Transverse colon (tissue), 4 donors: ENCODE data around the gene CRABP2. TPM values are rescaled to one million over a fixed set of nuclear protein-coding genes. Genes with fewer than 3 reads are reported as not detected.

Experiments used
- DNase-seq: peaks from one replicate; pipeline ENCODE4 v3.0.0-alpha.2; 2019
- H3K27ac ChIP-seq, 4 donors: fragments of 200-600 bp; sonication (generic); 2 replicates each; pipeline ENCODE4 v1.5.1; 2016 to 2018; ENCODE audit warnings: inconsistent platforms in 4 of 4
- H3K27me3 ChIP-seq: fragments of 200-600 bp; sonication (generic); 2 replicates; pipeline ENCODE4 v1.5.1; 2017; ENCODE audit warnings: inconsistent platforms
- H3K36me3 ChIP-seq, 4 donors: fragments of 200-600 bp; sonication (generic); 2 replicates each; pipeline ENCODE4 v1.5.1; 2017 to 2019; ENCODE audit warnings: inconsistent platforms in 4 of 4
- H3K4me1 ChIP-seq, 4 donors: fragments of 200-600 bp; sonication (generic); 2 replicates each; pipeline ENCODE4 v1.5.1; 2017 to 2020; ENCODE audit warnings: inconsistent platforms in 4 of 4
- H3K4me3 ChIP-seq, 4 donors: fragments of 200-600 bp; sonication (generic); 1 replicate in 1 of 4; 2 replicates in 3 of 4; pipeline versions ENCODE4 v1.5.1 to v1.6.1; 2017 to 2019; ENCODE audit warnings: inconsistent platforms in 4 of 4
- H3K9me3 ChIP-seq, 2 donors: fragments of 200-600 bp; sonication (generic); 2 replicates each; pipeline ENCODE4 v1.5.1; 2017 to 2019; ENCODE audit warnings: inconsistent platforms in 2 of 2
- EP300 ChIP-seq: sonication (generic); formaldehyde crosslinking; IDR thresholded peaks from one replicate; pipeline ENCODE4 v1.6.1; 2017; ENCODE audit warnings: antibody characterized with exemption, low read depth
- POLR2A ChIP-seq: fragments of 450-650 bp; IDR thresholded peaks from one replicate; pipeline ENCODE4 v1.6.1; 2016; ENCODE audit warnings: antibody characterized with exemption, mild to moderate bottlenecking, moderate library complexity
- POLR2AphosphoS5 ChIP-seq, 3 donors: sonication (generic); formaldehyde crosslinking; IDR thresholded peaks; one replicate each; pipeline ENCODE4 v1.6.1; 2016; ENCODE audit warnings: antibody characterized with exemption in 3 of 3
- WGBS, 2 donors: methylation state at CpG; one replicate each; pipeline ENCODE4 v1.1.5; 2018; ENCODE audit warnings: low coverage in 1 of 2; 5-methylcytosine and 5-hydroxymethylcytosine counted together
- in situ Hi-C, 4 donors: fragments of 200-750 bp; cut with MboI; loops; one replicate each; pipeline versions ENCODE4 v1.15.0 to v1.15.1; 2017; ENCODE audit warnings: low sequenced_read_pairs in 3 of 4, low pct_ligation_motif_present in 1 of 4, low pct_unique_long_range_greater_than_20kb in 1 of 4
- intact Hi-C: fragments of 100-400 bp; cut with DNase I; formaldehyde crosslinking; loops from one replicate; pipeline ENCODE4 v1.15.1; 2023; ENCODE audit warnings: low total_unique reads
- total RNA-seq, 4 donors: library from RNA; depleted of rRNA; stranded (reverse); fragments of >200 nt; gene quantifications; one replicate each; pipeline ENCODE4 v1.1.0, GENCODE V29; 2016
- TF ChIP-seq, protein P1 (sequence below), 5 experiments: fragments of 200-600 bp in 3 of 5; fragments of 450-650 bp in 2 of 5; sonication (generic) in 3 of 5; IDR thresholded peaks; 1 replicate in 2 of 5; 2 replicates in 3 of 5; pipeline ENCODE4 v1.5.1; 2016 to 2017; ENCODE audit warnings: antibody characterized with exemption in 5 of 5, inconsistent platforms in 3 of 5, mild to moderate bottlenecking in 2 of 5, moderate library complexity in 1 of 5

The CRABP2 gene
- total RNA-seq, 4 donors from 2014 or later, result 0.79 to 1.9 TPM; not detected in 2

- Histone ChIP-seq H3K27me3 (no peaks in the 10 kb centered on the region), H3K27ac (no peak overlapping the region), H3K4me1 (peaks cover 27 to 52% (median 40%) of the 10 kb centered on the region in 4 donors)
Measured at GRCh38 chr1:156743367-156744302, 38.3 kb upstream of the CRABP2 start.

DNA sequence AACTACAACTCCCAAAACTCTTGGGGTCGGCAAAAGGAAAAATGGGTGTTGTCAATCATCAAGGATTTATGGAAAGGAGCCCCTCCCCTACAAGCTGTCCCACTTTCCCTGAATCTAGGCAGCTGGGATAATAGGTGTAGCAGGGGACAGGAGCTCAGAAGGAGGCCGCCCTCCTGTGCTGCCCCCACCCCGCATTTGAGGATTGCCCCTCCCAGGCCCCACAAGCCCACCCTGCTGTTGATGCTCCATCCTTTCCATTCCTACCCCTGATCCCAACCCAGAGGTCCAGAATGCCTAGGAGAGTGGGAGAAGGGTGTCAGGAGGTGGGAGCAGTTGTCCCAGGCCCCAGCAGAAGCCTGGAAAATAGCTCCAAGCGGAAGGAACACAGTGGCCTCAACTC is 37.4 kb upstream of the CRABP2 start:
- Histone ChIP-seq H3K36me3 (peaks cover 0 to 10% (median 4%) of the 10 kb centered on the region in 4 donors), H3K9me3 (no peaks in the 10 kb centered on the region), H3K4me3 (no peak overlapping the region), H3K27me3 (no peaks in the 10 kb centered on the region), H3K27ac (no peak overlapping the region), H3K4me1 (peaks cover 21 to 44% (median 31%) of the 10 kb centered on the region in 4 donors)
- TF ChIP-seq, protein P1, sequence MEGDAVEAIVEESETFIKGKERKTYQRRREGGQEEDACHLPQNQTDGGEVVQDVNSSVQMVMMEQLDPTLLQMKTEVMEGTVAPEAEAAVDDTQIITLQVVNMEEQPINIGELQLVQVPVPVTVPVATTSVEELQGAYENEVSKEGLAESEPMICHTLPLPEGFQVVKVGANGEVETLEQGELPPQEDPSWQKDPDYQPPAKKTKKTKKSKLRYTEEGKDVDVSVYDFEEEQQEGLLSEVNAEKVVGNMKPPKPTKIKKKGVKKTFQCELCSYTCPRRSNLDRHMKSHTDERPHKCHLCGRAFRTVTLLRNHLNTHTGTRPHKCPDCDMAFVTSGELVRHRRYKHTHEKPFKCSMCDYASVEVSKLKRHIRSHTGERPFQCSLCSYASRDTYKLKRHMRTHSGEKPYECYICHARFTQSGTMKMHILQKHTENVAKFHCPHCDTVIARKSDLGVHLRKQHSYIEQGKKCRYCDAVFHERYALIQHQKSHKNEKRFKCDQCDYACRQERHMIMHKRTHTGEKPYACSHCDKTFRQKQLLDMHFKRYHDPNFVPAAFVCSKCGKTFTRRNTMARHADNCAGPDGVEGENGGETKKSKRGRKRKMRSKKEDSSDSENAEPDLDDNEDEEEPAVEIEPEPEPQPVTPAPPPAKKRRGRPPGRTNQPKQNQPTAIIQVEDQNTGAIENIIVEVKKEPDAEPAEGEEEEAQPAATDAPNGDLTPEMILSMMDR (IDR thresholded peaks at IDR 0.05), result no peak
- TF ChIP-seq EP300, result no peak
- TF ChIP-seq POLR2A, result no peak
- no peak for TF ChIP-seq POLR2AphosphoS5 (IDR thresholded peaks at IDR 0.05)
- no peak for DNase-seq
- intact Hi-C loops (no loop called here), in situ Hi-C loops (no loop called here)
- WGBS, 2 donors, result 92% methylated on average over 4 of the region's 4 CpGs; no CpG with 5 or more reads in 1 of the 2 donors

More at GRCh38 chr1:156743367-156744302, 38.3 kb upstream of the CRABP2 start:
- DNase-seq, result no peak
- intact Hi-C loops, result no loop called here
- Histone ChIP-seq H3K9me3 (no peaks in the 10 kb centered on the region), H3K4me3 (no peak overlapping the region), H3K36me3 (peaks cover 0 to 10% (median 4%) of the 10 kb centered on the region in 4 donors)
- in situ Hi-C loops, result no loop called here
- 86 to 100% methylated on average over 4 to 14 of the region's 14 CpGs for WGBS, 2 donors
- TF ChIP-seq EP300, result no peak
- no peak for TF ChIP-seq POLR2AphosphoS5 (IDR thresholded peaks at IDR 0.05)
- TF ChIP-seq POLR2A, result no peak
- TF ChIP-seq, protein P1 (IDR thresholded peaks at IDR 0.05), result no peak

DNA sequence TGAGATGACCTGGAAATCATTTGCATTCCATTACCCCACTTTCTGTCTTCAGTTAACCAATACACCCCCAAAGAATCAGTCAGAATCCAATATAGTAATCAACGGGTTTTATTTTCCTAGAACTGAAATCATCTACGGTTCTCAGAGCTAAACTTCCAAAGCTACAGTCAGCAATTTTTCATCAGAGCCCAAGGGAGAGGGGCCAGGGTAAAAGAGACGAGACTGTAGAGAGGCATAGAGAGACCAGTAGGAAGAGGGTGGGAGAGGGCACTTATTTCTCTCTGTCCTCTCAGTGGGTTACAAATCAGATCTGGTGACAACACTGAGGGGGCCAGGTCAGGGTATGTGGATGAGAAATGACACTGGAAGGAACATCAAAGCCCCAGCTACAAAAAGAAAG is 36.6 kb upstream of the CRABP2 start:
- Histone ChIP-seq H3K27ac (peak overlapping the region; percentile 76 to 89 (median 84)), H3K4me3 (no peak overlapping the region), H3K4me1 (peaks cover 17 to 37% (median 25%) of the 10 kb centered on the region in 4 donors), H3K9me3 (no peaks in the 10 kb centered on the region), H3K36me3 (peaks cover 0 to 10% (median 4%) of the 10 kb centered on the region in 4 donors), H3K27me3 (no peaks in the 10 kb centered on the region)
- 75% methylated on average over 3 of the region's 3 CpGs; no CpG with 5 or more reads in 1 of the 2 donors for WGBS, 2 donors
- intact Hi-C loops (no loop called here), in situ Hi-C loops (no loop called here)
- no peak for DNase-seq
- TF ChIP-seq POLR2AphosphoS5 (IDR thresholded peaks at IDR 0.05) (no peak), EP300 (no peak), POLR2A (no peak)
- TF ChIP-seq, protein P1 (IDR thresholded peaks at IDR 0.05), result no peak

DNA sequence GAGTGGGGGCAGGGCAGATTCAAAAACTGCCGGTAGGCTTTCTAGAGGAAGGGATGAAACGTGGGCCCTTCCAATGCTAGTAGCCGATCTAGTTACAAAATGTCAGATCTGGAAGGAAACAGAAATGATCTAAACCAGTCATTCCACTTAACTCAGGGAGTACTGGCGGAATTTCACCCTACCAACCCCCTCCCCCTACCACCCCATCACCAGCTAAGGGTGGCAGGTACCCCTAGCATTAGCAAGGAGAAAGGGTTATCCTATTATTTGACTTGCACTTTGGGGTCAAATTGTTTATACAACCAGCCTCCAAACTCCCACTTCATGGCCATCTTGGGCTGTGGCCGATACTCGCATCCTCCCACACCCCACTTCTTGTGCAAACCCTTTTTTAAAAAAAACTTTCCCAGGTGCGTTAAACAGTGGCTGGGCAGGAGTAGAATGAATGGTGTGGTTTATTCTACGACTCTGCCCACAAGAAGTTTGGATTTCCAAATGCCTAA is 36.1 kb upstream of the CRABP2 start:
- in situ Hi-C loops (no loop called here), intact Hi-C loops (no loop called here)
- DNase-seq, result no peak
- peaks cover 17 to 33% (median 21%) of the 10 kb centered on the region in 4 donors for H3K4me1 ChIP-seq
- TF ChIP-seq EP300 (no peak), POLR2A (no peak), POLR2AphosphoS5 (IDR thresholded peaks at IDR 0.05) (no peak)
- TF ChIP-seq, protein P1 (IDR thresholded peaks at IDR 0.05), result no peak
- WGBS, 2 donors, result 44 to 46% methylated on average over 4 to 8 of the region's 8 CpGs
- H3K4me3 ChIP-seq, result peak overlapping the region in 2 of 4 donors; percentile 1 to 90
- H3K27me3 ChIP-seq, result no peaks in the 10 kb centered on the region
- peak overlapping the region; percentile 76 to 89 (median 84) for H3K27ac ChIP-seq
- no peaks in the 10 kb centered on the region for H3K9me3 ChIP-seq
- peaks cover 0 to 15% (median 4%) of the 10 kb centered on the region in 4 donors for H3K36me3 ChIP-seq
